ENCODE data around the gene DAP3. TPM values are rescaled to one million over a fixed set of nuclear protein-coding genes. Genes with fewer than 3 reads are reported as not detected.
"Not testable (repeated sequence)": the region's sequence is repeated elsewhere in the genome, so short reads cannot be mapped to it uniquely, and the experiment has no call there.

The DAP3 gene
- total and polyA plus RNA-seq, 10 of the 15 experiments (the other 5 are each of a cell fraction or from before 2014, with no cell fraction given), result 60.0 to 223 (median 138) TPM

DNA sequence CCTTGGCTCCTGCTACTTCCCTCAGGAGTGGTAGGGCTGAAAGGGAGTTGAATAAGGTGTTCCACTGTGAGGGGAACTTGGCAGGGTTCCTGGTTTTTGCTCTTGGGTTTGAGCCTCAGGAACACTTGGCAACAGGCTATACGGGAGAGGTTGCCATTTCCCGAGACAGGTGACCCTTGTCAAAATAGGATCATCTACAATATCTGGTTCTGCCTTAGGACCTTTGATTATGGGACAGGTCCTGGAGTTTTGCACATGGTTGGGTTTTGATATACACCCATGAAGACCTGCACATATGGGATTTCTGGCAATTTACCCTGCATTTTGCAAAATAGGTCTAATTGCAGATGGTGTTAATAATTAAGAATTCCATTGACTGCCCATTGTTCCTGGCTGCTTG, 31.4 kb upstream of the DAP3 start:
- no peak overlapping the region for H3K4me2 ChIP-seq (ENCODE audit: control insufficient read depth, insufficient read depth)
- FAIRE-seq (no peak), ATAC-seq (no peak), DNase-seq (ENCODE audit: low read depth, low spot score) (no peak)
- no peaks in the 10 kb centered on the region for H3K27me3 ChIP-seq (replicated peaks in 1 of 2; ENCODE audit: control insufficient read depth in 2 of 2, insufficient read depth in 2 of 2, low read length in 1 of 2)
- no peak overlapping the region for H2AFZ ChIP-seq (ENCODE audit: control insufficient read depth, low read depth, low read length)
- no peaks in the 10 kb centered on the region for H4K20me1 ChIP-seq (ENCODE audit: control insufficient read depth, insufficient read depth)
- ChIA-PET CTCF (no interaction called here), RAD21 (ENCODE audit: unreplicated experiment) (no interaction called here), POLR2A (interaction anchor here (0.6 kb wide), 1 partner anchor 153 kb away, joined by 3 read pairs; no protein-coding TSS in a partner anchor), SMC1A (ENCODE audit: uncharacterized antibody, unreplicated experiment) (no interaction called here)
- WGBS (ENCODE audit: insufficient coverage, insufficient replicate concordance, low lambda C conversion rate, missing lambda C conversion rate), result 96% methylated on average over 2 of the region's 2 CpGs
- in situ Hi-C loops (cut with MboI) (no loop called here), intact Hi-C loops (cut with micrococcal nuclease; ENCODE audit: unreplicated experiment) (no loop called here)
- H3K4me3 ChIP-seq, result no peak overlapping the region
- H3K36me3 ChIP-seq (ENCODE audit: control insufficient read depth in 2 of 2, insufficient read depth in 2 of 2, low read length in 1 of 2), result peaks cover 10 to 11% of the 10 kb centered on the region in 2 experiments
- TF ChIP-seq, protein P1, sequence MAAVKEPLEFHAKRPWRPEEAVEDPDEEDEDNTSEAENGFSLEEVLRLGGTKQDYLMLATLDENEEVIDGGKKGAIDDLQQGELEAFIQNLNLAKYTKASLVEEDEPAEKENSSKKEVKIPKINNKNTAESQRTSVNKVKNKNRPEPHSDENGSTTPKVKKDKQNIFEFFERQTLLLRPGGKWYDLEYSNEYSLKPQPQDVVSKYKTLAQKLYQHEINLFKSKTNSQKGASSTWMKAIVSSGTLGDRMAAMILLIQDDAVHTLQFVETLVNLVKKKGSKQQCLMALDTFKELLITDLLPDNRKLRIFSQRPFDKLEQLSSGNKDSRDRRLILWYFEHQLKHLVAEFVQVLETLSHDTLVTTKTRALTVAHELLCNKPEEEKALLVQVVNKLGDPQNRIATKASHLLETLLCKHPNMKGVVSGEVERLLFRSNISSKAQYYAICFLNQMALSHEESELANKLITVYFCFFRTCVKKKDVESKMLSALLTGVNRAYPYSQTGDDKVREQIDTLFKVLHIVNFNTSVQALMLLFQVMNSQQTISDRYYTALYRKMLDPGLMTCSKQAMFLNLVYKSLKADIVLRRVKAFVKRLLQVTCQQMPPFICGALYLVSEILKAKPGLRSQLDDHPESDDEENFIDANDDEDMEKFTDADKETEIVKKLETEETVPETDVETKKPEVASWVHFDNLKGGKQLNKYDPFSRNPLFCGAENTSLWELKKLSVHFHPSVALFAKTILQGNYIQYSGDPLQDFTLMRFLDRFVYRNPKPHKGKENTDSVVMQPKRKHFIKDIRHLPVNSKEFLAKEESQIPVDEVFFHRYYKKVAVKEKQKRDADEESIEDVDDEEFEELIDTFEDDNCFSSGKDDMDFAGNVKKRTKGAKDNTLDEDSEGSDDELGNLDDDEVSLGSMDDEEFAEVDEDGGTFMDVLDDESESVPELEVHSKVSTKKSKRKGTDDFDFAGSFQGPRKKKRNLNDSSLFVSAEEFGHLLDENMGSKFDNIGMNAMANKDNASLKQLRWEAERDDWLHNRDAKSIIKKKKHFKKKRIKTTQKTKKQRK (IDR thresholded peaks at IDR 0.05; ENCODE audit: low read depth, low read length), result no peak
- peak; percentile 6; the same call in 1 of the 2 replicates for TF ChIP-seq POLR2A (IDR thresholded peaks at IDR 0.05; ENCODE audit: low read depth, low read length)
- no peak for TF ChIP-seq EP300 (IDR thresholded peaks at IDR 0.05; ENCODE audit: borderline replicate concordance in 1 of 2, control insufficient read depth in 1 of 2, low read depth in 2 of 2, low read length in 2 of 2)
- no peak overlapping the region for H3K9ac ChIP-seq (ENCODE audit: control insufficient read depth, insufficient read depth, low read length)
- no peaks in the 10 kb centered on the region for H3K9me3 ChIP-seq (replicated peaks; ENCODE audit: control insufficient read depth, insufficient read depth, low read length)
- no peaks in the 10 kb centered on the region for H3K4me1 ChIP-seq (ENCODE audit: control insufficient read depth, insufficient read depth, low read length)
- H3K79me2 ChIP-seq (ENCODE audit: control insufficient read depth, insufficient read depth, low read length), result no peaks in the 10 kb centered on the region
- BruUV-seq (replicated peaks), result no TSS peak
- no peak overlapping the region for H3K27ac ChIP-seq (ENCODE audit: control insufficient read depth, insufficient read depth)

DNA sequence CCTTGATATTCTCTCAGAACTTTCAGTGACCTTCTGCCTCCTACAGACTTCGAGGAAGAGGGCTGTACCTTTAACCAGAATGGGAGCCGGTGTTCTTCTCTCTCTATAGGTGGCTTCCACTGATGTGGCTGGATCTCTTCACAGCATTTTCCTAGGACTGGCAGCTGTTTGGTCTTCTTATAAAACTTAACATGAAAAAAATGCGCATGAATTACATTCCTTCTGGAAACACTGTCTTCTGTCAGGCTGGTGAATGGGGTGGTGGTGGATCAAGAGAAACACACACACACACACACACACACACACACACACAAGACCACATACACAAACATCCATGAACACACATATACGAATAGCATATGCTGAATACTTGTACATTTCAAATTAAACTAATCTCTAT, 27.7 kb upstream of the DAP3 start:
- H3K27ac ChIP-seq (ENCODE audit: control insufficient read depth, insufficient read depth); H3K27me3 ChIP-seq (replicated peaks in 1 of 2; ENCODE audit: control insufficient read depth in 2 of 2, insufficient read depth in 2 of 2, low read length in 1 of 2); in situ Hi-C loops (cut with MboI); H3K9me3 ChIP-seq (replicated peaks; ENCODE audit: control insufficient read depth, insufficient read depth, low read length); H4K20me1 ChIP-seq (ENCODE audit: control insufficient read depth, insufficient read depth); H3K4me1 ChIP-seq (ENCODE audit: control insufficient read depth, insufficient read depth, low read length); SMC1A ChIA-PET (ENCODE audit: uncharacterized antibody, unreplicated experiment); H3K4me2 ChIP-seq (ENCODE audit: control insufficient read depth, insufficient read depth); ATAC-seq; DNase-seq (ENCODE audit: low read depth, low spot score); RAD21 ChIA-PET (ENCODE audit: unreplicated experiment); H3K9ac ChIP-seq (ENCODE audit: control insufficient read depth, insufficient read depth, low read length); POLR2A ChIA-PET; intact Hi-C loops (cut with micrococcal nuclease; ENCODE audit: unreplicated experiment); H2AFZ ChIP-seq (ENCODE audit: control insufficient read depth, low read depth, low read length); BruUV-seq (replicated peaks); CTCF ChIA-PET; H3K4me3 ChIP-seq; H3K79me2 ChIP-seq (ENCODE audit: control insufficient read depth, insufficient read depth, low read length); FAIRE-seq: not testable (repeated sequence)
- WGBS (ENCODE audit: insufficient coverage, insufficient replicate concordance, low lambda C conversion rate, missing lambda C conversion rate), result 100% methylated on average over 2 of the region's 4 CpGs
- peaks cover 17% of the 10 kb centered on the region in 2 experiments for H3K36me3 ChIP-seq (ENCODE audit: control insufficient read depth in 2 of 2, insufficient read depth in 2 of 2, low read length in 1 of 2)

Data from GM12878 (cell line).